Panc1 (cell line): Measurements from ENCODE around the gene ZGRF1. TPM values are rescaled to one million over a fixed set of nuclear protein-coding genes. Genes with fewer than 3 reads are reported as not detected.

ENCODE experiments used
- ATAC-seq: fragments of 200-7000 bp; cut with Tn5 transposase; 2 replicates; pipeline ENCODE4 v1.9.1; 2020; ENCODE audit warnings: mild to moderate bottlenecking, moderate library complexity
- BruUV-seq: library from RNA; stranded (reverse); fragments of 400-500 nt; replicated peaks from 2 replicates; lab custom pipeline; 2021; lab: Mats Ljungman, UMichigan
- CTCF ChIA-PET: fragments of 300-600 bp; sonication (Branson Sonifier 250); formaldehyde crosslinking; loops from one replicate; lab custom pipeline; 2022; ENCODE audit warnings: antibody characterized with exemption; lab: Charles Lee
- POLR2A ChIA-PET: fragments of 300-600 bp; sonication (Branson Sonifier 250); formaldehyde crosslinking; loops from one replicate; lab custom pipeline; 2022; ENCODE audit warnings: antibody characterized with exemption; lab: Charles Lee
- DNase-seq: peaks from one replicate; pipeline ENCODE4 v3.0.0-alpha.2; 2010; ENCODE audit warnings: low read depth, low spot score
- H3K27ac ChIP-seq: 2 replicates; pipeline ENCODE4 v1.5.1; 2011; ENCODE audit warnings: mild to moderate bottlenecking, low read length, inconsistent platforms
- H3K27me3 ChIP-seq: fragments of 200-500 bp; sonication (Bioruptor generic); 2 replicates; pipeline ENCODE4 v1.6.0; 2014; ENCODE audit warnings: low read length, inconsistent platforms; ENCODE audit not compliant: control insufficient read depth, insufficient read depth
- H3K36me3 ChIP-seq: fragments of 200-500 bp; sonication (Bioruptor generic); 2 replicates; pipeline ENCODE4 v1.5.1; 2014; ENCODE audit warnings: inconsistent platforms, mild to moderate bottlenecking, low read length, moderate library complexity; ENCODE audit not compliant: control insufficient read depth, insufficient read depth
- H3K4me1 ChIP-seq: 2 replicates; pipeline ENCODE4 v1.5.1; 2011; ENCODE audit warnings: inconsistent platforms, mild to moderate bottlenecking, low read length, moderate library complexity; ENCODE audit not compliant: control insufficient read depth, insufficient read depth
- H3K4me3 ChIP-seq, 2 experiments: 2 replicates each; pipeline ENCODE4 v1.5.1; 2011 to 2012; ENCODE audit warnings: low read depth in 2 of 2, low read length in 2 of 2, mild to moderate bottlenecking in 2 of 2, inconsistent platforms in 1 of 2, moderate library complexity in 1 of 2
- H3K9me3 ChIP-seq: fragments of 200-500 bp; sonication (Bioruptor generic); 2 replicates; pipeline ENCODE4 v1.5.1; 2014; ENCODE audit warnings: low read depth, mild to moderate bottlenecking, inconsistent platforms, low read length, moderate library complexity; ENCODE audit not compliant: control insufficient read depth, insufficient read depth
- POLR2AphosphoS5 ChIP-seq: IDR thresholded peaks from 2 replicates; pipeline ENCODE4 v1.6.1; 2012; ENCODE audit warnings: mild to moderate bottlenecking, low read depth, low read length, moderate library complexity
- SIN3A ChIP-seq: IDR thresholded peaks from 2 replicates; pipeline ENCODE4 v1.6.1; 2012; ENCODE audit warnings: low read depth, mild to moderate bottlenecking, low read length, moderate library complexity, borderline replicate concordance; ENCODE audit not compliant: insufficient read depth
- TCF7L2 ChIP-seq: IDR thresholded peaks from 2 replicates; pipeline ENCODE4 v1.6.1; 2011; ENCODE audit warnings: mild to moderate bottlenecking, low read depth, low read length, inconsistent platforms
- in situ Hi-C: cut with HindIII; loops from 2 replicates; pipeline ENCODE4 v1.10.0; 2016; ENCODE audit warnings: low sequenced_read_pairs, low pct_unique_long_range_greater_than_20kb
- intact Hi-C: fragments of 100-400 bp; cut with micrococcal nuclease; formaldehyde crosslinking; loops from one replicate; pipeline ENCODE4 v1.10.0; 2022; ENCODE audit not compliant: unreplicated experiment
- total RNA-seq: library from RNA; stranded (reverse); gene quantifications from one replicate; pipeline ENCODE4 v1.2.1, GENCODE V29; 2021; ENCODE audit not compliant: unreplicated experiment
- TF ChIP-seq, protein P1 (sequence below): fragments of 450-650 bp; IDR thresholded peaks from 2 replicates; pipeline ENCODE4 v1.5.1; 2017; ENCODE audit warnings: mild to moderate bottlenecking
- TF ChIP-seq, protein P2 (sequence below), 2 experiments: IDR thresholded peaks; 2 replicates each; pipeline ENCODE4 v1.6.1; 2011 to 2012; ENCODE audit warnings: low read depth in 2 of 2, control low read depth in 1 of 2, low read length in 1 of 2, mild to moderate bottlenecking in 1 of 2, moderate library complexity in 1 of 2; ENCODE audit not compliant: insufficient read depth in 1 of 2

ZGRF1 gene
- total RNA-seq, 1 experiment from 2014 or later: 7.4 TPM

DNA sequence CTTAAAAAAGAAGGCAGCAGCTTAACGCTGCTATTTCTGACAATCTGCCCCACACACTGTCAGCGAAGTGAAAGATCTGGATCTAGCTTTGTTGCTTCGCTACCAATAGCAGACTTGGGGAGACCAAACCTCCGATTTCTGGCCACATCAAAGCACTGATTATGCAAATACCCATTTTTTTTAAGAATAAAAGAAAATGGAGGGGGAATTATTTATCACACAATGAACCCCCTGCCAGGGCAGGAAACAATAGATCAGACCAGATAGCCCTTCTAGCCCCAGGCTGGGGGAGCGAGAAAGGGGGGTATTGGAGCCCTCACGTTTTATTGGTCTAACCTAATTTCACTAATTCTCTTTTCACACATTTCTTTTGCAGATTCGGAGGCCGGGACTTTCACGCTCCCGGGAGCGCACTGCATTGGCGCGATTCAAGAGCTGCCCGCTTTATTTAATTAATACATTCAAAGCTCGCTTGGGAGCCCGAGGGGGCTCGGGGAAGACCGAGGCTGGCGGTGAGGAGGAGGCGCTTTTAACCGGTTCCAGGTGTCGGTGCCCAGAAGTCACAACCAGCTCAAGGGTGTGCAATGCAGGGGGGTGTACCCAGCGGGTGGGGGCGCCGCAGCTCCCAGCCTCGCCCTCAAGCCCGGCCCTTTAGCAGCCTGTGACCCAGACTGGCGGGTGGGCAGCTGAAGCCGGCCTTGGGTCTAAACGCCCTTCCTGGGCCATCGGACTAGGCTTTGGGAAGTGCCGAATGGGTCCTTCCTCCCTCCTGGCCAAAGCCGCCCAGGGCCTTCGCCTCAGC, 126.2 kb downstream of the ZGRF1 start:
- Histone ChIP-seq H3K4me3 (no peak overlapping the region; a peak in 1 of 4 replicates), H3K27ac (no peak overlapping the region), H3K27me3 (peaks cover 11% of the 10 kb centered on the region), H3K4me1 (0 out of 2 replicates have a peak, but pooled peaks cover 3% of the 10 kb centered on the region), H3K9me3 (no peaks in the 10 kb centered on the region), H3K36me3 (no peaks in the 10 kb centered on the region; the same call in 1 of the 2 replicates)
- ATAC-seq (no peak), DNase-seq (no peak)
- intact Hi-C loops: no loop called here
- ChIA-PET CTCF (no interaction called here), POLR2A (no interaction called here)
- in situ Hi-C loops: no loop called here
- BruUV-seq: no TSS peak
- TF ChIP-seq SIN3A (no peak), POLR2AphosphoS5 (no peak), TCF7L2 (no peak)
- TF ChIP-seq, protein P1, sequence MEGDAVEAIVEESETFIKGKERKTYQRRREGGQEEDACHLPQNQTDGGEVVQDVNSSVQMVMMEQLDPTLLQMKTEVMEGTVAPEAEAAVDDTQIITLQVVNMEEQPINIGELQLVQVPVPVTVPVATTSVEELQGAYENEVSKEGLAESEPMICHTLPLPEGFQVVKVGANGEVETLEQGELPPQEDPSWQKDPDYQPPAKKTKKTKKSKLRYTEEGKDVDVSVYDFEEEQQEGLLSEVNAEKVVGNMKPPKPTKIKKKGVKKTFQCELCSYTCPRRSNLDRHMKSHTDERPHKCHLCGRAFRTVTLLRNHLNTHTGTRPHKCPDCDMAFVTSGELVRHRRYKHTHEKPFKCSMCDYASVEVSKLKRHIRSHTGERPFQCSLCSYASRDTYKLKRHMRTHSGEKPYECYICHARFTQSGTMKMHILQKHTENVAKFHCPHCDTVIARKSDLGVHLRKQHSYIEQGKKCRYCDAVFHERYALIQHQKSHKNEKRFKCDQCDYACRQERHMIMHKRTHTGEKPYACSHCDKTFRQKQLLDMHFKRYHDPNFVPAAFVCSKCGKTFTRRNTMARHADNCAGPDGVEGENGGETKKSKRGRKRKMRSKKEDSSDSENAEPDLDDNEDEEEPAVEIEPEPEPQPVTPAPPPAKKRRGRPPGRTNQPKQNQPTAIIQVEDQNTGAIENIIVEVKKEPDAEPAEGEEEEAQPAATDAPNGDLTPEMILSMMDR: no peak
- TF ChIP-seq, protein P2, sequence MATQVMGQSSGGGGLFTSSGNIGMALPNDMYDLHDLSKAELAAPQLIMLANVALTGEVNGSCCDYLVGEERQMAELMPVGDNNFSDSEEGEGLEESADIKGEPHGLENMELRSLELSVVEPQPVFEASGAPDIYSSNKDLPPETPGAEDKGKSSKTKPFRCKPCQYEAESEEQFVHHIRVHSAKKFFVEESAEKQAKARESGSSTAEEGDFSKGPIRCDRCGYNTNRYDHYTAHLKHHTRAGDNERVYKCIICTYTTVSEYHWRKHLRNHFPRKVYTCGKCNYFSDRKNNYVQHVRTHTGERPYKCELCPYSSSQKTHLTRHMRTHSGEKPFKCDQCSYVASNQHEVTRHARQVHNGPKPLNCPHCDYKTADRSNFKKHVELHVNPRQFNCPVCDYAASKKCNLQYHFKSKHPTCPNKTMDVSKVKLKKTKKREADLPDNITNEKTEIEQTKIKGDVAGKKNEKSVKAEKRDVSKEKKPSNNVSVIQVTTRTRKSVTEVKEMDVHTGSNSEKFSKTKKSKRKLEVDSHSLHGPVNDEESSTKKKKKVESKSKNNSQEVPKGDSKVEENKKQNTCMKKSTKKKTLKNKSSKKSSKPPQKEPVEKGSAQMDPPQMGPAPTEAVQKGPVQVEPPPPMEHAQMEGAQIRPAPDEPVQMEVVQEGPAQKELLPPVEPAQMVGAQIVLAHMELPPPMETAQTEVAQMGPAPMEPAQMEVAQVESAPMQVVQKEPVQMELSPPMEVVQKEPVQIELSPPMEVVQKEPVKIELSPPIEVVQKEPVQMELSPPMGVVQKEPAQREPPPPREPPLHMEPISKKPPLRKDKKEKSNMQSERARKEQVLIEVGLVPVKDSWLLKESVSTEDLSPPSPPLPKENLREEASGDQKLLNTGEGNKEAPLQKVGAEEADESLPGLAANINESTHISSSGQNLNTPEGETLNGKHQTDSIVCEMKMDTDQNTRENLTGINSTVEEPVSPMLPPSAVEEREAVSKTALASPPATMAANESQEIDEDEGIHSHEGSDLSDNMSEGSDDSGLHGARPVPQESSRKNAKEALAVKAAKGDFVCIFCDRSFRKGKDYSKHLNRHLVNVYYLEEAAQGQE (IDR thresholded peaks at IDR 0.05; ENCODE audit: insufficient read depth in 1 of 2, low read depth in 2 of 2, low read length in 1 of 2): no peak

DNA sequence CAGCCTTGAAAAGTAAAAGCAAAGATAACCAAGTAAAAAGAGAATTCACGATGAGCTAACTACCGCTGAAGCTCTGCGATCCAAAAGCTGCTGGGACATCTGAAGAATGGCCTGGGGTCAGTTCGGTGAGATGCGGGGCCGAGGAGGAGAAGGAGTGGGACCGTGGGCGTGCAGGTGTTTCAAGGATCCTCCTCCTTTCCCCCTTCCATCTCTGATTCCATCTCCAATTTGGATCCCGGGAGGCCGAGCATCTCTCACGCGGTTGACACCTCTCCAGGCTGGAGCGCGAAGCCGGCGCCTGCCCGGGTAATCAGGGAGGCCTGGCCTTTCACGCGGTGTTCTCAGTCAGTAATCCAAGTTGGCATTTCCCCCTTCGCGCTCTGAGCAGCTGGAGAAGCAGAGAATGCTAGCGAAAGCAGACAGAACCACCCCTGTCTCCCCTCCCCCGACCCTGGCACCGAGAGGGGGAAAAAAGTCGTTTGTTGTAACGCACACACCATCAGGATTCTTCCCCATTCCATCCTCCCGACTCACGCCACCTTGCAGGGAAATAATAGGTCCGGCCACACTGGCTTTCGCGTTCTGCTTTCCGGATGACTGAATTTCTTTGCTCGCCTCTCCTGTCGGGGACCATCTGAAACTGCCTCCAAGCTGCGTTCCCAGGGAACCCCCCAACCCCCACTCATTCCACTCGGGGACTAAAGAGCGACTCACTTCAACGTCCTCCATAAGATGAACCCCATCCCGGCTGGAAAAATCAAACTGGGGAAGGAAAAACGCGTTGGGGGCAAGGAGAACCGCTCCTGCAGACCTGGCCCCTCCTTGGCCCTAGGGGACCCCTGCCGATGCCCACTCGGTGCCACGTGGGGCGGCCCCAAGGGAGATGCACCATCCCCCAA, 127.2 kb downstream of the ZGRF1 start:
- H3K4me1 ChIP-seq: 0 out of 2 replicates have a peak, but pooled peaks cover 3% of the 10 kb centered on the region
- TF ChIP-seq, protein P2 (IDR thresholded peaks at IDR 0.05; ENCODE audit: insufficient read depth in 1 of 2, low read depth in 2 of 2, low read length in 1 of 2): no peak
- TF ChIP-seq POLR2AphosphoS5: no peak
- TF ChIP-seq, protein P1: no peak
- TF ChIP-seq TCF7L2: no peak
- no peak for TF ChIP-seq SIN3A
- DNase-seq (no peak), ATAC-seq (no peak)
- peaks cover 11% of the 10 kb centered on the region for H3K27me3 ChIP-seq
- intact Hi-C loops (no loop called here), in situ Hi-C loops (no loop called here)
- POLR2A ChIA-PET: no interaction called here
- CTCF ChIA-PET: no interaction called here
- H3K4me3 ChIP-seq: peak overlapping the region; percentile 14 to 34; a peak in 3 of 4 replicates
- no TSS peak for BruUV-seq
- no peak overlapping the region for H3K27ac ChIP-seq
- no peaks in the 10 kb centered on the region for H3K9me3 ChIP-seq
- no peaks in the 10 kb centered on the region; the same call in 1 of the 2 replicates for H3K36me3 ChIP-seq
